ENCODE data around the gene CCDC80.

CCDC80 gene

GRCh38 chr3:112640930-112641801, at the start of gene CCDC80:
CCDC80 (minus strand) TSS chr3:112641143; CDS start chr3:112639905, 1,238 bp downstream.
- no peak for FAIRE-seq
- TF ChIP-seq, protein P1, sequence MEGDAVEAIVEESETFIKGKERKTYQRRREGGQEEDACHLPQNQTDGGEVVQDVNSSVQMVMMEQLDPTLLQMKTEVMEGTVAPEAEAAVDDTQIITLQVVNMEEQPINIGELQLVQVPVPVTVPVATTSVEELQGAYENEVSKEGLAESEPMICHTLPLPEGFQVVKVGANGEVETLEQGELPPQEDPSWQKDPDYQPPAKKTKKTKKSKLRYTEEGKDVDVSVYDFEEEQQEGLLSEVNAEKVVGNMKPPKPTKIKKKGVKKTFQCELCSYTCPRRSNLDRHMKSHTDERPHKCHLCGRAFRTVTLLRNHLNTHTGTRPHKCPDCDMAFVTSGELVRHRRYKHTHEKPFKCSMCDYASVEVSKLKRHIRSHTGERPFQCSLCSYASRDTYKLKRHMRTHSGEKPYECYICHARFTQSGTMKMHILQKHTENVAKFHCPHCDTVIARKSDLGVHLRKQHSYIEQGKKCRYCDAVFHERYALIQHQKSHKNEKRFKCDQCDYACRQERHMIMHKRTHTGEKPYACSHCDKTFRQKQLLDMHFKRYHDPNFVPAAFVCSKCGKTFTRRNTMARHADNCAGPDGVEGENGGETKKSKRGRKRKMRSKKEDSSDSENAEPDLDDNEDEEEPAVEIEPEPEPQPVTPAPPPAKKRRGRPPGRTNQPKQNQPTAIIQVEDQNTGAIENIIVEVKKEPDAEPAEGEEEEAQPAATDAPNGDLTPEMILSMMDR (IDR thresholded peaks at IDR 0.05; ENCODE audit: insufficient read depth, missing control alignments) = no peak
- DNase-seq (ENCODE audit: insufficient read length, low spot score) = no peak

- FAIRE-seq (no peak), DNase-seq (ENCODE audit: insufficient read length, low spot score) (no peak)
- TF ChIP-seq, protein P1 (IDR thresholded peaks at IDR 0.05; ENCODE audit: insufficient read depth, missing control alignments) = no peak
Measured at GRCh38 chr3:112689989-112690388, 49.0 kb upstream of the CCDC80 start.

- TF ChIP-seq, protein P1 (IDR thresholded peaks at IDR 0.05; ENCODE audit: insufficient read depth, missing control alignments) = no peak
- no peak for DNase-seq (ENCODE audit: insufficient read length, low spot score)
- no peak for FAIRE-seq
Measured at GRCh38 chr3:112689385-112689784, 48.4 kb upstream of the CCDC80 start.

- TF ChIP-seq, protein P1 (IDR thresholded peaks at IDR 0.05; ENCODE audit: insufficient read depth, missing control alignments) = no peak
- FAIRE-seq = no peak
- DNase-seq (ENCODE audit: insufficient read length, low spot score) = no peak
Measured at GRCh38 chr3:112688819-112689218, 47.9 kb upstream of the CCDC80 start.

DNA sequence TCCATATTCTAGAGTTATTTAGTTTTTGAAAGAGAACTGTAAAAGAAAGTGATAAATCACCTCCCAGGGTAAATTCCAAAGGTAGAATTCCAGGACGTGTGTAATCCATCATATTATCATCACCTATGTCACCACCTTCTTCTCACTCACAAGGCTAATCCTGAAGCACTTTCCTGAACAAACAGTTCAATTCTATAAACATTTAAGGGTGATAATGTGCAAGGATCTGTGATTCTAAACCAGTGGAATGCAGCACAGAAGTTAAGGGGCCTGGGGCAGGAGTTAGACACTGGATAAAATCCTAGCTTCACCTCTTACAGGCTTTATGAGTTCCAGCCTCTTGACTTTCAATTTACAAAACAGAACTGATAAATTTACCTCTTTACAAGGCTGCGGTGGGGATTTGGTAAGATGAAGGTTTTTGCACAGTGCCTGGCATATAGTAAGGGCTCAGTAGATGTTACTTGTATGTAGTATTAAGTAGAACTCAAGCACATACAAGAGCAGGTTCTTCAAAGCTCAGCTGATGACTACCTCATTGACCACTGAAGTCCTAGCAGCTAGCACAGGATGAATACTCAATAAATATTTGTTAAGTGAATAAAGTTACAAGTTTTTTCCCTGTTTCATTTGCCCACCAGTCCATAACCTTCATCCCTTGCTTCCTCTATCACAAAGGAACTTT, 47.3 kb upstream of the CCDC80 start:
- TF ChIP-seq, protein P1 (IDR thresholded peaks at IDR 0.05; ENCODE audit: insufficient read depth, missing control alignments) = no peak
- DNase-seq (ENCODE audit: insufficient read length, low spot score) (no peak), FAIRE-seq (no peak)

GRCh38 chr3:112687616-112688015, 46.7 kb upstream of the CCDC80 start:
- TF ChIP-seq, protein P1 (IDR thresholded peaks at IDR 0.05; ENCODE audit: insufficient read depth, missing control alignments) = no peak
- FAIRE-seq (no peak), DNase-seq (ENCODE audit: insufficient read length, low spot score) (no peak)

DNA sequence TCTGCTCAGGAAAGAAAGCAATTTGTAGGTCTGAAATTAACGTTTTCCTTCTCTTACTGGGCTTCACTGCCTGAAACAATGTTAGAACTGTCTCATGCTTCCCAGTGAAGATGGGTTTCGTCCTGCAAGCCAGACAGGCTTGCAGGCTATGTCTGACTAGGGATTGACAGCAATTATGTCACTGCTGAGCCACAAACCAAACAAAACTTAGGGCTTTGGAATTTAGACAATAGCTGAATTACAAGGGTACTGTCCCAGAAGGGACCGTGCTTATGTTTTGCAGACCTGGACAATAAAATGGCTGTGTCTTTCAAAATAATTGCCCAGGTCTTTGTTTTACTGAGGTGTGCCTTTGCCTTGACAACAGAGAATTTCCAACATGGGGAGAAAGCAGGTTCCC, 46.3 kb upstream of the CCDC80 start:
- TF ChIP-seq, protein P1 (IDR thresholded peaks at IDR 0.05; ENCODE audit: insufficient read depth, missing control alignments) = no peak

More for the DNA sequence above, 46.3 kb upstream of the CCDC80 start:
- DNase-seq (ENCODE audit: insufficient read length, low spot score) (no peak), FAIRE-seq (no peak)
